HepG2 (cell line): Measurements from ENCODE around the gene DNPH1. TPM values are rescaled to one million over a fixed set of nuclear protein-coding genes. Genes with fewer than 3 reads are reported as not detected.

Experiments
- ATAD3A ChIP-seq: sonication (generic); formaldehyde crosslinking; IDR thresholded peaks from 2 replicates; pipeline ENCODE4 v1.4.0; 2020; ENCODE audit warnings: missing genetic modification reagents
- CHD4 ChIP-seq: fragments of 200-600 bp; sonication (generic); IDR thresholded peaks from 2 replicates; pipeline ENCODE4 v1.7.0; 2017; ENCODE audit warnings: mild to moderate bottlenecking, low read length, borderline replicate concordance
- HNRNPH1 ChIP-seq: fragments of 200-400 bp; formaldehyde crosslinking; optimal IDR thresholded peaks from 2 replicates; pipeline ENCODE3; 2017; ENCODE audit warnings: mild to moderate bottlenecking, low read depth, low read length
- KAT7 ChIP-seq: IDR thresholded peaks from 2 replicates; pipeline ENCODE4 v1.6.1; 2018; ENCODE audit warnings: borderline replicate concordance, missing compliant biosample characterization
- KDM5B ChIP-seq: sonication (generic); formaldehyde crosslinking; IDR thresholded peaks from 2 replicates; pipeline ENCODE4 v1.4.0; 2020; ENCODE audit warnings: missing genetic modification reagents, mild to moderate bottlenecking, borderline replicate concordance
- MAF1 ChIP-seq: sonication (generic); formaldehyde crosslinking; IDR thresholded peaks from 2 replicates; pipeline ENCODE4 v1.5.0; 2020; ENCODE audit warnings: missing genetic modification reagents, borderline replicate concordance
- MEIS2 ChIP-seq: sonication (generic); formaldehyde crosslinking; IDR thresholded peaks from 2 replicates; pipeline ENCODE4 v1.9.0; 2021; ENCODE audit warnings: mild to moderate bottlenecking, missing genetic modification reagents
- RXRB ChIP-seq: IDR thresholded peaks from 2 replicates; pipeline ENCODE4 v1.6.1; 2016; ENCODE audit warnings: borderline replicate concordance, missing genetic modification reagents, missing compliant biosample characterization
- SKI ChIP-seq: fragments of 450-650 bp; IDR thresholded peaks from one replicate; pipeline ENCODE4 v1.6.1; 2018; ENCODE audit warnings: mild to moderate bottlenecking; ENCODE audit not compliant: partially characterized antibody
- SMARCE1 ChIP-seq: fragments of 450-650 bp; IDR thresholded peaks from 2 replicates; pipeline ENCODE4 v1.6.1; 2017; ENCODE audit warnings: borderline replicate concordance
- SRSF9 ChIP-seq: fragments of 200-400 bp; formaldehyde crosslinking; IDR thresholded peaks from 2 replicates; pipeline ENCODE4 v1.6.1; 2018; ENCODE audit warnings: borderline replicate concordance, mild to moderate bottlenecking, low read depth, low read length; ENCODE audit not compliant: insufficient read depth, poor library complexity, severe bottlenecking
- TCF7 ChIP-seq: sonication (generic); IDR thresholded peaks from 2 replicates; pipeline ENCODE4 v1.6.1; 2016; ENCODE audit warnings: antibody characterized with exemption, low read depth
- ZBTB3 ChIP-seq: sonication (generic); formaldehyde crosslinking; IDR thresholded peaks from 2 replicates; pipeline ENCODE4 v1.4.0; 2020; ENCODE audit warnings: low read depth, mild to moderate bottlenecking, moderate library complexity, missing genetic modification reagents, borderline replicate concordance
- ZNF264 ChIP-seq: sonication (generic); formaldehyde crosslinking; IDR thresholded peaks from 2 replicates; pipeline ENCODE4 v1.4.0; 2020; ENCODE audit warnings: missing genetic modification reagents
- ZNF44 ChIP-seq: sonication (generic); formaldehyde crosslinking; IDR thresholded peaks from 2 replicates; pipeline ENCODE4 v1.5.1; 2020; ENCODE audit warnings: mild to moderate bottlenecking, missing genetic modification reagents
- ZNF496 ChIP-seq: sonication (generic); formaldehyde crosslinking; IDR thresholded peaks from 2 replicates; pipeline ENCODE4 v1.8.1; 2023; ENCODE audit warnings: mild to moderate bottlenecking, moderate library complexity, missing genetic modification reagents; ENCODE audit not compliant: insufficient replicate concordance
- ZNF737 ChIP-seq: sonication (generic); formaldehyde crosslinking; IDR thresholded peaks from 2 replicates; pipeline ENCODE4 v1.5.0; 2020; ENCODE audit warnings: missing genetic modification reagents, mild to moderate bottlenecking, borderline replicate concordance
- polyA plus RNA-seq, 8 experiments: library from polyadenylated mRNA; depleted of rRNA in 3 of 8; stranded (reverse) in 7 of 8; unstranded in 1 of 8; fragments of >200 nt; fragmentation: Illumina TruSeq in 4 of 8; extraction: Trizol in 4 of 8; gene quantifications; 2 replicates each; pipeline versions ENCODE4 v1.2.1 to v1.2.3, GENCODE V29; 2011 to 2016; ENCODE audit warnings: low read depth in 4 of 8, missing spikeins in 1 of 8, mixed read lengths in 1 of 8; ENCODE audit not compliant: insufficient read depth in 1 of 8
- total RNA-seq, 5 experiments: library from RNA; depleted of rRNA; stranded (reverse); fragments of >200 nt; fragmentation: Illumina TruSeq; extraction: Trizol; gene quantifications; 2 replicates each; pipeline ENCODE4 v1.2.3, GENCODE V29; 2016; ENCODE audit warnings: low read depth in 1 of 5
- TF ChIP-seq, protein P1 (sequence below): sonication (generic); formaldehyde crosslinking; IDR thresholded peaks from 2 replicates; pipeline ENCODE4 v1.4.0; 2020; ENCODE audit warnings: missing genetic modification reagents, borderline replicate concordance
- TF ChIP-seq, protein P2 (sequence below): sonication (generic); formaldehyde crosslinking; IDR thresholded peaks from 2 replicates; pipeline ENCODE4 v1.4.0; 2020; ENCODE audit warnings: missing genetic modification reagents

Gene DNPH1
- total and polyA plus RNA-seq, 2 of the 13 experiments (the other 11 are each of a cell fraction or from before 2014, with no cell fraction given), result 56.5 to 75.1 TPM

DNA sequence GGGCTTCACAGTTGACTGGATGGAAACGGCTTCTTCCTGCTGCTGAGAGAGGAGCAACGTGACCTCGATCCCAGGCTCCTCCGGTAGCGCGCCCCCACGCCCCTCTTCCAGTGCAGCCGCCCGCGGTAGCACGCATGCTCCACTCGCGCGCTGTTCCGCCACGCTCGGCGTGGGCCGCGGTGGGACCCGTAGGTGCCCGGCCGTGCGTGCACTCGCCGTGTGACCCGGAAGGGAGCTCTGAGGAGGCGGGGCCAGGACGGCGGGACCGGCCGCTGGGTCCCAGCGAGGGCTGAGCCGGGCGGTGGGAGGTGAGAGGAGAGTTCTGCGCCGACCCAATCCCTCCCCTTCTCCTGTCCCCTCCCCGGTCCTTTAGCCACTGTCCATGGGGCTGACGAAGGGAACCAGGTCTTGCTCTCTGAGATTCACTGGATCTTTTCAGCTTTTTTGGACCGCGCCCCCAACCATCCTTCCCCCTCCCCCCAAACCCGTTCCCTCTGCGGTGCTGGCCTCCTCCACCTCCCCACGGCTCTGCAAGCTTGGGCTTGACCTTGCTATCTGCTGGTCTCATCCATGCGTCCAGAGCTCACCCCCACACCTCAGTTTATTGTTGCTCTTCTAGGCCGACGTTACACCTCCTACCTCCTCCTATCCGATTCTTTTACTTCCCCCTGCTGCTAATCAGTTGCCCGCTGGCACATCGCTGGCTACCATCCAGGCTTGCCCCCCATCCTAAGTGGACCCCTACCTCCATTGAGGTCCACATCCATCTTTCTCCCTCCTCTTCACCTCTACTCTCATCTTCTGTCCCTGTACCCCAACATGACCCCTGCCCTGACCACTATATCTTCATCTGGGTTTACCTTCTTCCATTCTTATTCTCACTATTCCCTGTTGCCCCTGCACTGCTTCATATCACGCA lies 47.1 kb downstream of the DNPH1 start, which contains the start of gene CUL9 (continued):
- TF ChIP-seq MEIS2 (CRISPR knock-in tag) (peak; percentile 81; the same call in 1 of the 2 replicates), ZNF44 (CRISPR knock-in tag) (0 out of 2 replicates have a peak, but pooled peaks have one; percentile 71), ZNF737 (no peak), SKI (peak; percentile 37), HNRNPH1 (no peak), ATAD3A (CRISPR knock-in tag) (no peak), KAT7 (CRISPR knock-in tag) (0 out of 2 replicates have a peak, but pooled peaks have one; percentile 86), KDM5B (CRISPR knock-in tag) (peak; percentile 81), TCF7 (no peak), ZBTB3 (peak; percentile 83; the same call in 1 of the 2 replicates), CHD4 (no peak), ZNF496 (CRISPR knock-in tag) (no peak), MAF1 (CRISPR knock-in tag) (no peak), SRSF9 (no peak), RXRB (CRISPR knock-in tag) (peak; percentile 81), SMARCE1 (no peak), ZNF264 (CRISPR knock-in tag) (no peak; the same call in 1 of the 2 replicates)
- TF ChIP-seq, protein P1, sequence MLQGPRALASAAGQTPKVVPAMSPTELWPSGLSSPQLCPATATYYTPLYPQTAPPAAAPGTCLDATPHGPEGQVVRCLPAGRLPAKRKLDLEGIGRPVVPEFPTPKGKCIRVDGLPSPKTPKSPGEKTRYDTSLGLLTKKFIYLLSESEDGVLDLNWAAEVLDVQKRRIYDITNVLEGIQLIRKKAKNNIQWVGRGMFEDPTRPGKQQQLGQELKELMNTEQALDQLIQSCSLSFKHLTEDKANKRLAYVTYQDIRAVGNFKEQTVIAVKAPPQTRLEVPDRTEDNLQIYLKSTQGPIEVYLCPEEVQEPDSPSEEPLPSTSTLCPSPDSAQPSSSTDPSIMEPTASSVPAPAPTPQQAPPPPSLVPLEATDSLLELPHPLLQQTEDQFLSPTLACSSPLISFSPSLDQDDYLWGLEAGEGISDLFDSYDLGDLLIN (CRISPR knock-in tag), result no peak
- TF ChIP-seq, protein P2, sequence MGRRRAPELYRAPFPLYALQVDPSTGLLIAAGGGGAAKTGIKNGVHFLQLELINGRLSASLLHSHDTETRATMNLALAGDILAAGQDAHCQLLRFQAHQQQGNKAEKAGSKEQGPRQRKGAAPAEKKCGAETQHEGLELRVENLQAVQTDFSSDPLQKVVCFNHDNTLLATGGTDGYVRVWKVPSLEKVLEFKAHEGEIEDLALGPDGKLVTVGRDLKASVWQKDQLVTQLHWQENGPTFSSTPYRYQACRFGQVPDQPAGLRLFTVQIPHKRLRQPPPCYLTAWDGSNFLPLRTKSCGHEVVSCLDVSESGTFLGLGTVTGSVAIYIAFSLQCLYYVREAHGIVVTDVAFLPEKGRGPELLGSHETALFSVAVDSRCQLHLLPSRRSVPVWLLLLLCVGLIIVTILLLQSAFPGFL (CRISPR knock-in tag), result no peak
